GM21360 (cell line): Measurements from ENCODE around the gene DCST2.

Source experiments
- ATAC-seq: cut with Tn5 transposase; IDR thresholded peaks from one replicate; pipeline ENCODE4 v1.9.1; 2021; ENCODE audit warnings: mild to moderate bottlenecking, moderate library complexity; ENCODE audit not compliant: unreplicated experiment

The DCST2 gene

DNA sequence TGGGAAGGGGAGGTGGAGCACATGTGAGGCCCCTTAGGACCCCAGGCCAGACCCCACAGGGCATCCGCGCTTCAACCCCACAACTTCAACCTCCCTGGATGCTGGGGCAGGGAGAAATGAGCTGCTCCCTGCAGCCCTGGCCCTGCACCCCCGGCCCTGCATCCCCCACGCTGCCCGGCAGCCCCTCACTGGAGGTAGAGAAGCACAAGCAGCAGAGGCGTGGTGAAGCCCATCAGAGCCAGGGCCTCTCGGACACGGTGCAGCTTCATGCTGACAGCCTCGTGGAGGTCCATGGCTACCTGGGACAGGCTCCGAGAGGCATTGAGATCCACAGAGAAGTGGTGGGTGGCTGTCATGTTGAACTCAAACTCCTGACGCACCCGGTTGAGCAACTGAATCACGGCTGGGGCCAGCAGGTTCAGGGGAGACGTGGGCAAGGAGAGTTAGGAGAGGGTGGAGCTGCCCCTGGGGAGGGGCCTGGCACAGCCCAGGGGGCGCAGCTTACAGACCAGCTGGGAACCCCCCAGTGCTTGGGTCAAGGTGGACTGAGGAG is 3.3 kb downstream of the DCST2 start:
- ATAC-seq: no peak

DNA sequence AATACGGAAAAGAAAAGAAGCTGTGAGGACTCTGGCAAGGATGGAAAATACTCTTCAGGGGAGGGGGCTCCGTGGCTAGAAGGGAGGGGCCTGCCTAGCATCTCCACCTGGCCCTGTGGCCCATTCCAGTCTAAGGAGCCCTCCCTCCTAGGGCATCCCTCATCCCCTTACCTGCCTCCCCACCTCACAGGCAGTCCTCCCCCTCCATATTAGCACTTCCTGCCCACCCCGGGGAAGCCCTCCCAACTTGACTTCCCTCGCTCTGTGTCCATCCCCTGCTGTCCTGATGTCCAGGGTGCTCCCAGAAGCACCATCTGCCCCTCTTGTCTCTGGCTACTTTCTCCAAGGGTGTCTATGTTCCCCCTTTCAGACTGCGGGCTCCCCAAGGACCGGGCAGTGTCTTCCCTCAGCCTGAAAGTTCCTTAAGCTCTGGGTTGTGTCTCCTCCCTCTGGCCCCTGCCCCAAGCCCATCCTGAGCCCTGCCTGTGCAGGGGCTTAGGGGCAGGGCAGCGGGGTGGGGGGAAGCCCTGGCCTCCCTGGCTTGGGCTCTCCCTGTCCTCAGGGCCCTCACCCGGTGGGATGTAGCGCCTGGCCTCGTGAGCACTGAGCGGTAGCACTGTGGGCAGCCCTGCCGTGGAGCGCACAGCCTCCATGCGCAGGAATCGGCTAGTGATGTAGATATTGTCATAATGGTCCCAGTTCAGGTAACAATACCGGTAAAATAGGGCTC is 3.9 kb downstream of the DCST2 start:
- ATAC-seq: no peak

DNA sequence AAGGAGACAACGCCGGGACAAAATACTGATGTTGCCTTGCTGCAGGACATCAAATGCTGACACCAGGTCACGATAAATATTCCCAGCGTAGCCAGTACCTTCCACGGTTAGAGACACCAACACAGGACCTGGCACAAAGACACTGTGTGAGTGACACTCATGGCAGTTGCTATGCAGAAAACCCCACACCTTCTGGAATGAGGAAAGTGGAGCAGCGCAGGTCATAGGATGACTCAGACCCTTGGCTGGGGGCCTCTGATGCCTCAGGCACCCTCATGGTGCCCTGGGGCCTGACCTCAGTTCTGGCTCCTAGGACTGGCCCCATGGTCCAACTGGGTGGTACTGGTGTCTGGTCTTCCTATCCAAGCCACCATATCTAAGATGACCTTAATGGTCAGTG is 7.0 kb downstream of the DCST2 start:
- no peak for ATAC-seq

DNA sequence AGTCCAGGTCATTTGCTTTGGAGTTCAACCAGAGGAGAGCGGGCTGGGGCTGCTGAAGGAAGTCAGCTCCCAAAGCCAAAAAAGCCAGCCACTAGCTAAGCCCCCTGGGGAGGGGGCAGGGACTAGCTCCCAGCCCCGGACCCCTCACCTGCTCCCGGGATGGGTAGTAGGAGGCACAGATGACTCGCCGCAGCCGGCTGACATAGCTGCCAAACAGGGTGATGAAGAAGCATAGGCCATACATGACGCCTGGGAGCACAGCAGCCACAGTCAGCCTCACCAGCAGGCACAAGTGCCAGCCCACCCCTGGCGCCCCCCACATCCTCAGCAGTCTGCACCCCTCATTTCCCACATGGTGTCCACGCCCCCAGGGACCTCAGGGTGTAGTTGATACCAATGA is 7.4 kb downstream of the DCST2 start:
- ATAC-seq: no peak

DNA sequence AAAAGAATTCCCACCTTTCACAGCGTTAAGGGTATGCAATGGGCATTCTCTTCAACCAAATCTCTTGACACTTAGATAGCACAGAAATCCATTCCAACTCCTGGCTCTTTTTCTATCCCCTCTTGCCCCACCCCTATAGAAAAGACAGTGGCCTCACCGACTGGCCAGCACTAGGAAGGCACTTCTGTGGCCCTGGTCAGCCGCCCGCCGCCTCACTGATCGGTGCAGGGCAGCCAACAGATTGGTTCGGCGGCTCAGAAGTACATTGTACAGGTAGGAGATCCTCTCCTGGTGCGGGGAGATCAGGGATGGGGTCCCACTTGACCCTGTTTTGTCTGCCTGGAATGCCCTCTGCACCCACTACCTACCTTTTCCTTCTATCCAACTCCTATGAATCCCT is 9.3 kb downstream of the DCST2 start:
- no peak for ATAC-seq

DNA sequence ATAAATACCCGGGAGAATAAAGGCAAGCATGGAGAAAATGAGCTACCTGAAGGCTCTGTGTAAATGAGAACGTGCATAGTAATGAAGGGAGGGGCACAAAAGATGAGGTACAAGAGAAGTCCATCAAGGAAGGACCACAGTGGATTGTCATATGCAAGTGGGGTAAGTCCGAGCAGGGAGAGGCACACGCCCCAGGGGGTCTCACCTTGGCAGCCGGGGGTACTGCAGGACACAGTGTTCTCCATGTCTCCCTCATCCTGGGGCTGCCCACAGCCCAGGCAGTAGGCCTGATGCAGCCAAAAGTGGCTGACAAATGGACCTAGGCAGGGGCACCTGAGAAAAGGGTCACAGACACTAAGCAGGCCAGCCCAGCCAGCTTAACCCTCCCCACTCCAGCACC is 10.0 kb downstream of the DCST2 start:
- ATAC-seq: no peak

DNA sequence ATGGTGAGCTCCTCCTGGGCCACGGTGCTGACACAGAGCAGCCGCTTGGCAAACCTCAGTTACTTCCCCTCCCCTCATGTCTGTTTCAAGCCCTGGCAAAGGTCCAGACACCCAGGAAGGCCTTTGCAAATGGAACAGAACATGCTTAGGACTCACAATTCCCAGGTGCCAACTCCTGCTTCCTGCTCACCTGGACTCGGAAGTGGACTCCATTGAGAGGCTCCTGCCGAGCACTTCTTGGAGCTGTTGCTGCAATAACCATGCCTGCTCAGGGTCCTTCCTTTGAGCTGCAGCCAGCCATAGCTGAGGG is 10.7 kb downstream of the DCST2 start:
- no peak for ATAC-seq

DNA sequence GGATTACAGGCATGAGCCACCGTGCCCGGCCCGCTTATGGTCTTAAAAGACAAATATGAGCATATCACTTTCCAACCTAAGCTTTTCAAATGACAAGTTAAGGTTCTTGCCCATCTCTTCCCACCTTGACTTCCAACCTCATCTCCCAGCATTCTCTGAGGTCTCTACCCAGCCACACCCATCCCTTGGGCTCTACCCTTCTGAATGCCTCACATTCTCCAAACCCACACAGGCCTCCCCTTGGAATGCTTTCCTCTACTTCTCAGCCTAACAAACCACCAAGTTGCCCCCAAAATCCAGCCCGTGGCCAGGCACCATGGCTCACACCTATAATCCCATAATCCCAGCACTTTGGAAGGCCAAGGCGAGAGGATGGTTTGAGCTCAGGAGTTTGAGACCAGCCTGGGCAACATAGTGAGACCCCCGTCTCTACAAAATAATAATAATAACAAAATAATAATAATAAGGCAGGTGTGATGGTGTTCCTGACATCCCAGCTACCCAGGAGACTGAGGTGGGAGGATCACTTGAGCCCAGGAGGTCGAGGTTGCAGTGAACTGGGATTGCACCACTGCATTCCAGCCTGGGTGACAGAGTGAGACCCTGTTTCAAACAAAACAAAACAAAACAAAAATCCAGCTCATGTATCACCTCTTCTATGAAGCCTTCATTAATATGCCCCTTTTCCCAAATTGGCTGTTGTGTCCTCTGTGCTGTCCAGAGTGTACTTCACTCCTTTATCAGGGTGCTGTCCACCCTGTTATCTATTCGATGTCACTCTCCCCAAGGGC is 11.2 kb downstream of the DCST2 start:
- no peak for ATAC-seq

DNA sequence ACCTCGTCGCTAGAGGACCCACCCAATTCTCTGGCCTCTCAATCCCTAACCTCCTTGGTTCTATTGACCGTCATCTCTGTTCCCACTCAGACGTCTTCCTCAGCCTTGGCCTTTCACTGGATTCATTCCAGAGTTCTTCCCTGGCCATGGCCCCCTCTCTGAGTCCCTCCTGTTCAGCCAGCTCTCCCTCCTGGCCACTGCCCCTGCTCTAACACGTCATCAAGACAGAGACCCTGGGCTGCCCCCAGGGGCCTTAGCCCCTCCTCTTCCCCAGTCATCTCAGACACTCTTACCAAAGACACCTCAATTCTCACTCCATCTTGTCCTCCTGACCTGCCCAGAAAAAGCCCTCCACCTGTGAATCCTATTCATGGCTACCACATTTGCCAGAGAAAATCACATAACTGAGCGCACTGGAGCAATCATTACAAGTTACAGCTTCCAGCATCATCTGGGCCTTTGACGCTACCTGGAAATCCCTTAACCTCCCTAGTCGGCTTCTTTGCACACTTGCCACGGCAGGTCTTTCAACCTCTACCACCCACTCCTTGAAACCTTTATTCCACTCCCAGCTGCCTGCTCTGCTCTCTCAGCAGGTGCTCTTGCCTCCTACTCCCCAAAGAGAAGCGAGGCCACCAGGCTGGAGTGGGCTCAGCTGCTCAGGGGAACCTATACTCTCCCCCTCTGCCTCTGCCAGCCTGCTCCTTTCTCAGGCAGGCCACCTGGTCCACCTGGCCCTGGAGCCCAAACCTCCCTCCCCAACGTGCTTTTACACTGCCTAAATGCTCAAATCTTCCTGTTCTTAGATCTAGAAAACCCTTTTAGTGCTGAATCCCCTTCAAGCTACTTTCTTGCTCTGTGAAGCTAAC is 14.0 kb downstream of the DCST2 start:
- no peak for ATAC-seq

DNA sequence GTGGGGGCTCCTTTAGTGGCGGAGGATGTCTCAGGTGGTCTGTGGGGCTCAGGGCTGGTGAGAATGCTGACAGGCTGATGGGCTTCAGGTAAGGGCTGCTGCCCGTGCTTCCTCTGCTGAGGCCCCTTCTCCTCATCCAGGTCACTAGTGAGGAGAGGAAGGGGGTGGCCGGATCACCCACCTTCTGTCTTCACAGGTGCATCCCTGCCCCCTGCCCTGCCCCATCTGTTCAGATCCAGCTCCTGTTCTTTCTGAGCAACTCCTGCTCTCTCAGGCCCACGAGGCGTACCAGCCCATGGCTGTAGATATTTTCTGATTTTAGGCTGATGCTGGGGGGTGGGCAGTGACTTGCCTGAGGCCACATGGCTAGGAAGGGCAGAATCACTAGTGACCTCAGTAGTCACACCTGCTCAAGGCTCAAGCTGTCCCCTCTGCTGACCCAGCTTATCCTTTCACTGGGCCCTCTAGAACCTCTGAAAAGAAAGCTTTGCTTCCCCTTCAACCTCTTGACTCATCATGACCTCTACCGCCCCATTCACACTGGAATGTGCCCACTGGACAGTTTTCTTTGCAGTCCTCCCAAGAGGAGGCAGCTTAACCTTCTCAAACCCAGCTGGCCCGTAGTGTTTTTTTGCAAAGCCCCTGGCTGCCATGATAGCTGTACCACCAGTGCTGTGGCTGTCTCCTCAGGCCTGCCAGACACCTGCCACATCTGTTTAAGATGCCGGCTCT is 14.8 kb downstream of the DCST2 start:
- ATAC-seq: no peak

DNA sequence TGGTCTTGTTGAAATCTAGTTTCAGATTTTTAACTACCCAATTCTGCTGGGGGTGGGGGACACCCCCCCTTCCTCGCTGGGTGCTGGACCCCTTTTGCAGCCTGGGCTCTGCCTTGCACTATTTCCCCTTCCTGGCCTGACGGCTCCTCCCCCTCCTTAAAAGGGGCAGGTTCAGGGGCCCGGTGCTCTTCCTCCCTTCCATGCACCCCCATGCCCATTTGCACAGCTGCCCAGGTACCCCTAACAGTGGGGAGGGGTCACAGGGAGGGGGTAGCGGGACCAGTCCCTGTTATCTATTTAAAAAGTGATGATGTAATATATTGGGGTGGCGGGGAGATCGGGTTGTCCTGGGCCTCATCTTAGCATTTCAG is 15.7 kb downstream of the DCST2 start:
- no peak for ATAC-seq

DNA sequence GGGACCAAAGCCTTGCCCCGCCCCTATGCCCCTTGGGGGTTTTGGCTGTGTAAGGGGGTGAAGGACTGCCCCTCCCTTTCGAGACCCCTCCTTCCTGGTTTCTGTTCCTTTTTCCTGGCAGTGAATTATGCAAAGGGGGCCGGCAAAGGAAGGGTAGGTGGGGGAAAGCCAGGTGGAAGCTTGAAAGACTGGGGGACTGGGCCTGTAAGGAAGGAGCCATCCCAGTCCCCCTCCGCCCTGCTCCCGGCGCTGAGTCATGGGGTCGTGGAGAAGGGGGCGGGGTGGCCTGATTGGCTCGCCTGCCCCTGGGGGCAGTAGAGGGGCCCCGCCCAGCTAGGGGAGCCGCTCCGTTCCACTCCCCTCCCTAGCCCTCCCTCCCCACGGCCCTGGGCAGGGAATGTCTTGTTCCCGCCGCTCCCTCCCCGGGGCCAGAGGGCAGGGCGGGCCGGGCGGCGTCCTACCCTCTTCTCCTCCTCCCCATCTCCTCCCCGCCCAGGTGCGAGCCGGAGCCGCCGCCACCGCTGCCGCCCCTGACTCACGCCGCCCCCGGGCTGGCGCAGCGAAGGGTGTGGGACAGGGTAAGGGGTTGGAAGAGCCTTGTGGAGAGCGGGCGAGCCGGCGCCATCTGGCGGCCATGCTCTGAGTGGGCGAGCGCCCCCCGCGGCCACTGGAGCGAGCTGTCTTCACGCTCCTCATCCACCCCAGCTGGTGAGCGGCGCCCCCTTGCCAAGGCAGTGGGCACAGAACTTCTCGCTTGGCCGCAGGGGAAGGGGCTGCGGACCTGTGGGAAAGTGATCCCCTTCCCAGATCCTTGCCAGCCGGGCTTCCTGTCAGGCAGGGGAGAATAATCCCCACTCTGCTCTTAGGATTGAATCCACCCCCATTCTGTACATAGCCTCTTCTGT is 16.3 kb downstream of the DCST2 start:
- peak; percentile 73 for ATAC-seq

DNA sequence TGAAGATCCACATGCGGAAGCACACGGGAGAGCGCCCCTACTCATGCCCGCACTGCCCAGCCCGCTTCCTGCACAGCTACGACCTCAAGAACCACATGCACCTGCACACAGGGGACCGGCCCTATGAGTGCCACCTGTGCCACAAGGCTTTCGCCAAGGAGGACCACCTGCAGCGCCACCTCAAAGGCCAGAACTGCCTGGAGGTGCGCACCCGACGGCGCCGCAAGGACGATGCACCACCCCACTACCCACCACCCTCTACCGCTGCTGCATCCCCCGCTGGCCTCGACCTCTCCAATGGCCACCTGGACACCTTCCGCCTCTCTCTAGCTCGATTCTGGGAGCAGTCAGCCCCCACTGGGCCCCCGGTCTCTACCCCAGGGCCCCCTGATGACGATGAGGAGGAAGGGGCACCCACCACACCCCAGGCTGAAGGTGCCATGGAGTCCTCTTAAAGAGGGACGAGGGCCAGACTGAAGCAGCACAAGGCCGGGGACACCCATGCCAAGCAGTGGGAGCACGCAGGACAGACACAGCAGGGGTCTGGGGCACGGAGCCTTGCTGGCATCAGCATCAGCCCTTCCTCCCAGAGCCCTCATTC is 17.2 kb downstream of the DCST2 start:
- ATAC-seq: no peak

DNA sequence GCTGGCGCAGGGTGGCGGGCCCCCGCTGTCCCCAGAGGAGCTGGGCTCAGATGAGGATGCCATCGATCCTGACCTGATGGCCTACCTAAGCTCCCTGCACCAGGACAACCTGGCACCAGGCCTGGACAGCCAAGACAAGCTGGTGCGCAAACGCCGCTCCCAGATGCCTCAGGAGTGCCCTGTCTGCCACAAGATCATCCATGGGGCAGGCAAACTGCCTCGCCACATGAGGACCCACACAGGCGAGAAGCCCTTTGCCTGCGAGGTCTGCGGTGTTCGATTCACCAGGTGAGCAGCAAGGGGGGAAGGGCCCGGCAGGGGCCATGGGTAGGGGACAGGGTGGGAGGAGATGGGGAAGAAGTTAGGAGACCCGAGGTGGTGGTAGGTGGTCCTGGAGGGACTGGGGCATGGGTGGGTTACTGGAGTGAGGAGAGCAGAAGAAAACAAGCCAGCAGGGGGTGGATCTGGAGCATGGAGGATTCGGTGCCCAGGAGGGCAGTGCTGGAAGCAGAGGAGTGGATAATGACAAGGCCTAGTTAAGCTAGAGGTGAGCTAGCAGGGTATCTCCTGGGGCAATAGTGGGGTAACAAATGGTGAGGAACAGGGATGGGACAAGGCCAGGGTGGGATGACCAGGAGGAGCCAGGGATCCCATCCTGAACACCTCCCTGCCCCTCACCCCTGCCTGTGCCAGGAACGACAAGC is 17.9 kb downstream of the DCST2 start:
- no peak for ATAC-seq

DNA sequence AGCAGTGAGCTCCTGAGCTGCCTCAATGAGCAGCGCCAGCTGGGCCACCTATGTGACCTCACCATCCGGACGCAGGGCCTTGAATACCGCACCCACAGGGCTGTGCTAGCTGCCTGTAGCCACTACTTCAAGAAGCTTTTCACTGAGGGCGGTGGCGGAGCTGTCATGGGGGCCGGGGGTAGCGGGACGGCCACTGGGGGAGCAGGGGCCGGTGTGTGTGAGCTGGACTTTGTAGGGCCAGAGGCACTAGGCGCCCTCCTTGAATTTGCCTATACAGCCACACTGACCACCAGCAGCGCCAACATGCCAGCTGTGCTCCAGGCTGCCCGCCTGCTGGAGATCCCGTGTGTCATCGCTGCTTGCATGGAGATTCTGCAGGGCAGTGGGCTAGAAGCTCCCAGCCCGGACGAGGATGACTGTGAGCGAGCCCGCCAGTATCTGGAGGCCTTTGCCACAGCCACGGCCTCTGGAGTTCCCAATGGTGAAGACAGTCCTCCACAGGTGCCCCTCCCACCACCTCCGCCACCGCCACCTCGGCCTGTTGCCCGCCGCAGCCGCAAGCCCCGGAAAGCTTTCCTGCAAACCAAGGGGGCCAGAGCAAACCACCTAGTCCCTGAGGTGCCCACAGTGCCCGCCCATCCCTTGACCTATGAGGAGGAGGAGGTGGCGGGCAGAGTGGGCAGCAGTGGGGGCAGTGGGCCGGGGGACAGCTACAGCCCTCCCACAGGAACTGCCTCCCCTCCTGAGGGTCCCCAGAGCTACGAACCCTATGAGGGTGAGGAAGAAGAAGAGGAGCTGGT is 18.7 kb downstream of the DCST2 start:
- no peak for ATAC-seq

DNA sequence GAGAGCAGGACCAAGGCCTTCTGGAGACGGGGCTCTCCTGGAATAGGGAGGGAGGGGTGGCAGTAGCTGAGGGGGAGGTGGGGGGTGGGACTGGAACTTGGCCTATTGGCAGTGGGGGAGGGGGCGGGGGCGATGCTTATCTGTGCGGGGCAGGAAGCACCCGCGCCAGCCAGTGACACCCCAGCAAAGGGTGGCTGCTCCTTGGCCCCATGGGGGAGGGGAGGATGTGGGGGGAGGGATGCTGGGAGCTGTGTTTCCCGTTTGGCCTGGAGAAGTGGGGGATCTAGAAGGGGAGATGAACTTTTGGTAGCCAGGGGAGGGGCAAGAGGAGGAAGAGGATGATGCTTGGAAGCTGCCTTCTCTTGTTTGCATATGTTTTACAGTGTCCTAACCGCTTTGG is 19.9 kb downstream of the DCST2 start:
- no peak for ATAC-seq

DNA sequence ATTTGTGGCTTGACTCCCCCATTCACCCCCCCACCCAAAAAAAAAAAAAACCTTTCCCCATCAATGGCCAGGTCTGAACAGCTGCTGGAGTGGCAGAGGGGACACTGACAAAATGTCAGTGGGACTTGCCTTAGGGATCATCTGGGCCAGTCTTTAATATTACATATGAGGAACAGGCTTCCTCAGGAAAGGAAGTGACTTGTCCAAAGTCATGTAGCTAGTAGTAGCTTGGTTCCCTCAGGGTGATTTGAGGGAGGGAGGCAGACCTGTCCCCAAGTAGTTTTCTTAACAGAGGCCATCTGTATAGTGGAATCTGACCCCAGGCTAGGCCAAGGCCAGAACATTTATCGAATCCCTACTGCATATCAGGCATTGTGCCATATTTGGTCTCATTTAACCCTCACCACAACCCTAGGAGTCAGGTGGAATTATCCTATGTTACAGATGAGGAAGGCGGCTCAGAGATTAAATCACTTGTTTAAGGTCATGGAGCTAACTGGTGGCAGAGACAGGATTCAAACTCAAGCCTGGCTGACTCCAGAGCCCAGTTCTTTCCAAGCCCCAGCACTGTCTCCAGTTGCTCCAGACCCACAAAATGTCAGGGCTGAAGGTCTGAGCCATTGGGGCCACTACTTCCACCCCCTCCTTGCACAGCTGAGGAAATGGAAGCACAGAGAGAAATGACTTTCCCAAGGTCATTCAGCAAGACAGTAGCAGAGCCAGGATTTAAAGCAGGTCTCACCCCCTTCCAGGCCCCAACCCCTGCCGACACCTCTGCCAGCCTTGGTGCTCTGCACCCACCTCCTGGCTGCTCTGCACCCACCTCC is 20.6 kb downstream of the DCST2 start:
- ATAC-seq: no peak
